HuH-7 (cell line): ENCODE measurements around the gene PARD3.
A peak's percentile ranks its signal among the peaks of the same experiment; 100 is the strongest.
"Not testable (repeated sequence)": the region's sequence is repeated elsewhere in the genome, so short reads cannot be mapped to it uniquely, and the experiment has no call there.

ENCODE experiments used
- DNase-seq: peaks from one replicate; pipeline ENCODE4 v3.0.0; 2011; ENCODE audit warnings: low spot score

The PARD3 gene

DNA sequence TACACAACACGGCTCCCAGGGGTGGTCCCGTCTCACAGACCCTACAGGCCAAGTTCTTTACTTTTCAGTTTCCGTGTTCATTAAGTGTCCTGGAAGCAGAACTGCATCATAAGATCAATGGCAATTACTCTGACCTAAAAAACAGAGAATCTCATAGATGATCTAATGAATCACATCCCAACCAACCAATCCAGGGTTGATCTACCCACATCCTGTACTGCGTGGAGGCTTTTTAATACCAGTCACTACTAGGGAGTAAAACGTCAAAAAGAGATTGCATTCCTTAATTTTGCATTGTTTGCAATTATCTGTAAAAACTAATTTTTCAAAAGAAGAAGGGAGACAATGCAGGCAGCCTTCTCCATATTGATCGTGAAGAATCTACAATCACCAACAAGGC lies 72.6 kb downstream of the PARD3 start:
- DNase-seq = no peak

DNA sequence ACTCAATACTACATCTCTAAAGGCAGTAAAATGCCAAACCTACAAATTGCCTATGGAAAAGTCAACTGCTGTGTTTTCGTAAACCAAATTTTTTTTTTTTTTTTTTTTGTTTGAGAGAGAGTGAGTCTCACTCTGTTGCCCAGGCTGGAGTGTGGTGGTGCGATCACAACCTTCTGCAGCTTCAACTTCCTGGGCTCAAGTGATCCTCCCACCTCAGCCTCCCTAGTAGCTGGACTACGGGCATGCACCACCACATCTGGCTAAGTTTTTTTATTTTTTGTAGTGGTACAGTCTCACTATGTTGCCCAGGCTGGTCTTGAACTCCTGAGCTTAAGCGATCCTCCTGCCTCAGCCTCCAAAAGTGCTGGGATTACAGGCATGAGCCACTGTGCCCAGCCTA lies 74.0 kb downstream of the PARD3 start:
- not testable (repeated sequence) for DNase-seq

DNA sequence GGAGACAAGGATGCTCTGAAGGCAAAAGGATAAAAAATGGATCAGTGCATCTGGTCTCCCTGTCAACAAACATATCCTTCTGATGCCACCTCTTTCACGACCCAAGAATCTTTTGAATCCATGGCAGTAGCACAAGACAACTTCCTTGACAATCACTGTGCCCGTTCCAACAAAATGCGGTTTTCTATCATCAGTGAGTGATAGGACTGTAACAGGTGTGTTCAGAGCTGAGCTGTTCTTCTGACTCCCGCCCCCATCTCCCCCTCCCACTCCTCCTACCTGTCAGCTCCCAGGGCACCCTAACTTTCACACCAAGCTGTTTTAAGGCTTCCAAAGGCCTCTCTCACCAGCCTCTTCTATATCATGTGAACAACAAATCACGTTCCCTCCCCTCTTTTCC lies 74.8 kb downstream of the PARD3 start:
- no peak for DNase-seq

DNA sequence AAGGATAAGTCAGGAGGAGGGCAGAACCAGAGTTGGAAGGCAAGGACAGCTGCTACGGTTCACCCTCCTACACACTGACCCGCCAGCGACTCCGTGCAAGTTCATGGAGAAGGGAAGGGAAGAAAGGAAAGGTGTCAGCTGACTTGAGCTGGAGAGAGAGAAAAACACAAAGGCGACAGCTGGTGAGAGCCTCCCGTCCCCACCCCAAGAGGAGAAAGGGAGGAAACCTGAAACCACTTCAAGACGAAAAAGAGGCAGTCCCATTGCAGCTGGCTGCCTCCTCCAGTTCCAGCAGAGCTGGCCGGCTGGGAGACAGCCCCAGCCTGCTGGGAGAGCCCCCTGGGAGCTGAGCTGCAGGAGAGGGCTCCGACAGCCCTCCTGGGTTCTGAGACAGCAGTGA lies 75.2 kb downstream of the PARD3 start:
- DNase-seq = no peak

DNA sequence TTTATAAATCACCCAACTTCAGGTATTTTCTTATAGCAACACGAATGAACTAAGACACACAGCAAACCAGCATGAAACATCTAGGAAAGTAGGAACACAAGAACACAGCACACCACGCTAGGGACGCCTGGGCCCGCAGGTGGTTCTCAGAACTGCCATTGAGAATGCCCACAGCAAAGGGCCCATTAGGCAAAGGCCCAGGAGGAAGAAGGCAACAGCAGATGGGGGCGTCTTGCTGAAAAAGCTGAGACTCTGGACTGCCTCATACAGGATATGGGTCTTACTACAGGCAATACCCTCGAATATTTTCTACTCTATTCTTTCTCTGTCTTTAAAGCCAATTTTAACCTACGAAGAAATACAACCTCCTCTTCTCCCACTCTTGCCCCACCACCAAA lies 77.3 kb downstream of the PARD3 start:
- no peak for DNase-seq

DNA sequence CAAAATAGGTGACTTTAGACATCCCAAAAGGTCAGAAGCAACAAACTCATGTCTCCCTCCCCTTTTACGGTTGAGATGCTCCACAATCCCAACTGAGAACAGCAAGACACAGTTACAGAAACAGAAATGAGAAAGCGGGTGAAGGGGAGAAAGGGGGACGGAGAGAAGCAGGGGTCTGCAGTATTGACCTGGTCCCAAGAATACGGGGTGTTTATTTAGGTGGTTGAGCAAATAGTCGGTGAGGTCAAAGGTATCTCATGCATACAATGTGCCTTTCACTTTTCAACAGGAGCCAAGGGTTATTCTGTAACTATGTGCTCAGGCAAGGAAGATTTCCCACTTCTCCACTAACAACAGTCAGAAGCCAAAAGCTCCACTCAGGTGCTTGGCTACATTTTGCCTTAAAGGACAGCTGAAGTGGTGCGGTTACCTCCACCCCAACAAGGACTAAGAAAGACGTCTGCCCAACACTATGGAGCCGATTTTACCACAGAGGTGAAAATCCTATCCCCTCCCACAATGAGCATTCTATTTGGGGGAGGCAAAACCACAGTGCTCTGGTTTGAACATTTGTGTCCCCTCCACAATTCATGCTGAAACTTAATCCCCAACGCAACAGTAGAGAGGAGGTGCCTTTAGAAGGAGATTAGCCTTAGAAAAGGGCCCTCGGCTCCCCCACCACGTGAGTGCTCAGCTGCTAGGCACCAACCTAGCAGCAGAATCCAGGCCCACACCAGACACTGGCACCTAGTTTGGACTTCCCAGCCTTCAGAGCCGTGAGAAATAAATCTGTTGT lies 77.9 kb downstream of the PARD3 start:
- DNase-seq = peak; percentile 54

DNA sequence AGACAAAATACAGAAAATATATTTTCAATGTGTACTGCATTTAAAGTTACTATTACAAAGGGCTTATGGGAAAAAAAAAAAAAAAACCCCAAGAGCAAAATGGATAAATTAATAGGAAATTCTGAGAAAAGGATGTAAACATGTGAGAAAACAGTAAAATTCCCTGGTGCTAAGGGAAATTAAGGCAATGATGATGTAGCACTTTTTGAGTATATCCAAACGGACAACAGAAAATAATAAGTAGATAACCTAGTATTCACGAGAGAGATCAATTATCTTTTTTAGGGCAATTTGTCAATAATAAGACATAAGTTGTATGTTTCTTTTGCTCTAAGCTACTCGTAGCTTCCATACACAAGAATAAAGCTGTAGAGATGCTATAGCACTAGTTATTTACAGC lies 80.2 kb downstream of the PARD3 start:
- no peak for DNase-seq

DNA sequence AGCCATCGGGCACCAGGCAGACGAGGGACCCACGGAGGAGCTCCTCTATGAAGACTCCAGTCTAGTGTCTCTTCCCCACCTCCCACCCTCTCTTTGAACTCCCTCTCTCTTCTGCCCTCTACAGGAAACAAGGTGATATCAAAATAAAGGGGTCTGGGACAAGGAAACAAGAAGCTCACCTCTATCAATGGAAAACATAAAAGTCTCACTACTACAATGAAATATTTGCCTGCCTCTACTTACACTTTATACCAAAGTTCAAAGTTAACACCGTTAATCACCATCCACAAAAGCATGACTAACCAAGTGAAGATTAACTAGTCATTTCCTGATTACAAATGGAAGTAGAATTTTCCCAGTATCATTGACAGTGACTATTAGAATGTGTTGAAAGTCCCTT lies 82.2 kb downstream of the PARD3 start:
- DNase-seq = peak; percentile 51

DNA sequence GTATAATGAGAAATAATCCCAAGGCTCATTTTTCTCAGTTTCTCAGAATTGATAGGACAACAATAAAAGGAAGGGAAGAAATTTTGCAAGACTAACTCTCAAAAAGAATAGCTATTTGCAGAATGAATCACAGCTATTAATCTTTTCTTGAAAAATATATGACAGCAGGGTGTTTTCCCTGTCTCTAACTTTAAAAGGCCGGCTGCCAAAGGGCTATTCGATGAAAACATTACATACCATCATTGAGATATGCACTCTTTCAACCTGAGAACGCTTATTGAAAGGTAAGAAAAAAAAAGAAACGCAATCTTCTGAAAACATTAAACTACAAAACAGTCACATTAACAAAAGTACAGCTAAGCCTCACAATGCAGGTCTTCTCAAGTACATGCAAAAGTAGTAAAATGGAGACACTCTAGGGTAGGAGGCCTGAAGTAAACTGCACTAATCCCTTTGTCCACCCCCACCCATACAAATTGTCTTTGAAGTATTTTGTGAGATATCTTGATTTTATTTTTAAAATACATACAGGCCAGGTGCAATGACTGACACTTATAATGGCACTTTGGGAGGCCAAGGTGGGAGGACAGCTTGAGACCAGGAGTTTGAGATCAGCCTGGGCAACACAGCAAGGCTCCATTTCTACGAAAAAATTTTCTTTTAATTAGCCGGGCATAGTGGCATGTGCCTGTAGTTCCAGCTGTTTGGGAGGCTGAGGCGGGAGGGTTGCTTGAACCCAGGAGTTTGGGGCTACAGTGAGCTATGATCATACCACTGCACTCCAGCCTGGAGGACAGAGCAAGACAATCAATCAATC lies 83.0 kb downstream of the PARD3 start:
- DNase-seq = no peak

DNA sequence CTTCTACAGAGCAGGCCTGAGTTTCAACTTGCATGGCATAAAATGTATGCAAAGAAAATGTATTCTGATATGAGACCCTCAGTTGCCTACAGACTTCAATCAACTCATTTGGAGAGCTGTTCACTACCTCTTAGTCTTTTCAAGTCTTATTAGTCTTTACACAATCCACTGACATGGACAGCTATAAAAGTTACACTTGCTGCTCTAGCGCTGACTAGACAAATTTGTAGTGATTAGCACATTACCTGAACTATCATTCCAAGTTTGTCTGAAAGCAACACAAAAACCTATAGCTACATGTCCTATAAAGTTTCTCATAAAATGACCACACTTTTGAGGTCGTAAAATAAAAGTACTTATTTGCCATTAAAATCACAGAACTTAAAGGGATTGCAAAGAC lies 83.9 kb downstream of the PARD3 start:
- no peak for DNase-seq

DNA sequence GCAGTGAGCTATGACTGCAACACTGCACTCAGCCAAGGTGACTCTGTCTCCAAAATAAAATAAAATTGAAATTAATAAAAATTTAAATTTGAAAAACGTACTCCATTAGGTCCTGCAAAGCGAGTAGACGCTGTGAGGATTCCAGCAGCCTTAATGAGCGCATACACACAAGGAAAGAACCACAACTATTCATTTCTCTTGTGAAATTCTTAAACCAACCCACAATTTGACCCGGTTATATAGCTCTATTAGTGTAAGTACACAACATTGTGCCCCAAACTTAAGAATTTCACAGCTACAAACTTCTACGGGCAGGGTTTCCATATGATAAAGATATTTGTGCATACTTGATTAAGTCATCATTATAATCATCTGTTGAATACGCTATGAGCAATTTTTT lies 84.4 kb downstream of the PARD3 start:
- DNase-seq = no peak

DNA sequence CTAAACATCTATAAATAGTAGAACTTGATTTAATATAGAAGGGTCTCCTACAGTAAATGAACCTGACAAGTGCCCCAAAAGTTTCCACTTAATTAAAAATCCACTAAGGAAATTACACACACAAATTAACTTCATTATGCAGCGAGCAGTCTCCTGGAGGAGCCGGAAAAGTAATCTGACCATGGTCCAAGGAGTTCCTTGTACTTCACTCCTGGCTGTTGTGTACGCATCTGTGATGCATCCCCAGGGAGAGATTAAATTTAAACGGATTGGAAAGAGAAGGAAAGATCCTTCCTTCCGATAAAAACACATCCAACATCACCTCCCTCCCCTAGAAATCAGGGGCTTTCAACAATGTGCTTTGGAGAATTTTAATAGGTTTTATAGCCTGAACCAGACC lies 85.5 kb downstream of the PARD3 start:
- no peak for DNase-seq

DNA sequence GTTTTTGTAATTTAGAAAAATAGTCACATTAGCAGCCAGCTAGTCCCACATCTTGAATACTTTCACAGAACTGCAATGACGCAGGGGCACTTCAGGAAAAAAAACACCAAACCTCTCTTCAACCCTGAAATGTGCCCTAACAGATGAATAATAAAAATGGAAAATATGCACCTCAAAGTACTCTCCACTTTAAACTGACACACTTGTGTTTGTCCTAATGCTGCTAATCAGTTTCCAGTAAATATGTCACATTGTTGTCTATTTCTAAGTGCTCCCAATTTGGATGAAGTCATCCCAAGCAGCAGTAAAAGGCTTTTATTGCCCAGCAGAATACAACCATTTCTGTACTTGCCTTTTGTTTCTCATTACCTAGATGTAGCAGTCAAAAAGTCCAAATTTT lies 86.7 kb downstream of the PARD3 start:
- no peak for DNase-seq

DNA sequence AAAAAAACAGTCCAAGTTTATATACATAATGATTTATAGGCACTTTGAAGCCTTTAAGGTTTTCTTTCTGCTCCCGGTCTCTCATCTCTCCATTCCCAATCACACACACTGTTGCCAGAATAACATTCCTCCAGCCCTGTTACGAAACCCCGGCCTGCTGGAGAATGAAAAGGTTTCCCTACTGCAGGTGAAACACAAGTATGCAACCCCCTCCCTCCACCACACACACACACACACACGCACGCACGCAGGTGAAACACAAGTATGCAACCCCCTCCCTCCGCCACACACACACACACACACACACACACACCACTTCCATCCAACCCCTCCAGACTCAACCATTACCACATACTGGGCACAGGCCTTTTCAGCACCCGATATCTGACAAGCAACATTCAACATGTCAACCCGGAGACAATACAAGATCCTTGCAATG lies 87.5 kb downstream of the PARD3 start:
- DNase-seq = peak; percentile 39

DNA sequence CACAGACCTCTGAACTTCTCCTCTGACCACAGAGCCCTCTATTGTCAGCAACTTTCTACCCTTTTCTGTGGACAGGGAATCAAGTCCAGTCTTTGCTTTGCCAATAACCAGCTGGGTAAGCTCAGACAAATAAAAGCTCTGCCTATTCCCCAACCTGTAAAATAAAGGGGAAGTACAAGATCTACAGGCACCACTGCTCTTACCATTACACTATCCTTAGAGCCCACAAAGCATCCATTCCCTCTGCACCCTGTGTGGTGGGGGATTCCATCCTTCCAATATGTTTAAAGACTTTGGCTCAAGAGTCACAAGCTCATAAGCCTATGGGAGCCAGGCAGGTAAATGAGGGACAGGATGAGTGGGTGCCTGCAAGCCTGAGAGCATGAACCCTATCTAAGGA lies 88.2 kb downstream of the PARD3 start:
- DNase-seq = no peak

DNA sequence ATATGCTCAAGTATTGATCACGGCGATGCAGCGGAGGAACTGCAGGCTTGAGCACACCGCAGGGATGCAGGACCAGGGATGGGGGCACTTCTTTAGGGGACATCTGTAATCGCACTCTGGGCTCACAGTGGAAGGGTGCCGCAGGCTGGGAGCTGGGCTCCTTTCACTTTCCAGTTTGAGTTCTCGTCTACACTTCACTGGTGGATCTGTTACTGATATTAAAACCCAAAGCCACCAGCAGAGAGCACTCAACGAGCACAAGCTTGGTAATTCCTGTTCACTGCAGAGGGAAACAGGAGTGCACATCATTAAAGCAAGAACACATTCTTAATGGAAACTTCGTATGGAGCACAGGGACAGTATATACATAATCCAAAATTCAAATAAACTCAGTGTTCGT lies 91.3 kb downstream of the PARD3 start:
- DNase-seq = no peak

DNA sequence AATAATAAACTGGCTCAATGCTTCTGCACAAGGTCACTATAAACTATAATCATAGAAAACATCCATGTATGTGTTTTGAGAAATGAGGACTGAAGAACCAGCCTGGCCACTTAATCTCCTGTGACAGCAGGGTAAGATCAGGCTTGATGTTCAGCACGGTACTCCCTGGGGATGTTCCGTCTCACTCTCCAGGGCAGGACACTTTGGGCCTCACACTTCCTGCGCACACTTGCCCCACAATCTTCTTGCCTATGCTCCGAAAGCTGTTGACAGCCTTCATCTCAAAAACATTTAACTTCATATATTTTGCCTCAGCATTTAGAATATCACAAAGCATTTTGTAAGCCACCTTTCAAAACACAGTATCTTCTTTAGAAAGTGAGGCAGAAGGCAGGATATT lies 92.7 kb downstream of the PARD3 start:
- no peak for DNase-seq

DNA sequence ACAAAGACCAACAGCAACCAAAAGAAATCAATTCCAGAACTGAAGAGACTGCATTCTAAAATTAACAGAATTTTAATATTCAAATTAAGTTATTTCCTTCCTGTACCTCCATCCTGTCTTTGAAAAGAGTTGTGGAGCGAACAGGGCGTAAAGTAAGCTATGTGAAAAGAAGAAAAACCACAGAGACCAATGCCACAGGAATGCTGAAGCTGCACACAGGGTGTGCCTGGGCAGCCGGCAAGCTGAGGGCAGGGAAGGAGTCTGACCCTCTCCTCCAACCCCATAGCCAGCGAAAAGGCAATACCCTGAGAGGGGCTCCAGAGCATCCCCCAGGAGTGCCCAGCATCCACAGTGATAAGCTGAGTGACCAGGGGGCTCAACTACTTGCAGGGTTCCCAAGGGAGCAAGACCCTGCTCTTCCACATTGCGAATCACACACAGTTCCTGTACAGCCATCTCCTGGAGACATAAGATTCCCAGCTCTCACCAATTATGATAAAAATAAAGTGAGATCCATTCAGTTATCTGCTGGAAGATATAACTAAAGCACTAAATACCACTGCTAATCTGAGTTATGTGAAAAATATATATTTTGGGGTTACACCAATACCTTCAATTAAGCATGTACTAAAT lies 93.8 kb downstream of the PARD3 start:
- DNase-seq = no peak

DNA sequence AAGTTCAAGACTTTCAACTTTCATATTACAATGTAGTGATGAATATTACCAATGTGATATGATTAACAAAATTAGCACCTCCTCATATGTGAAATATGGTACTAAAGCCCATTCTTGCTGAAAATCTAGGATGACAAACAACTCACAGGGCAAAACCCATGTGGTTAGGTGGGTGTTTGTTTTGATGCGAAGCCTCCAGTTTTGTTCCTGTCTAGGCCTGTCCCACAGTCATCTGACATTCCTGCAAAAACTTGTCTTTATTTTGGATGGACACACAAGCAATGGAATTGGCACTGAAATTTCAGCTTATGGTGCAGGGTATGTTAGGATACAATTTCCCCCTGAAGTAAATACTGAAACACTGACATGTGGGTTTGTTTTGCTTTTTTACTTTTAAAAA lies 95.3 kb downstream of the PARD3 start:
- DNase-seq = no peak

DNA sequence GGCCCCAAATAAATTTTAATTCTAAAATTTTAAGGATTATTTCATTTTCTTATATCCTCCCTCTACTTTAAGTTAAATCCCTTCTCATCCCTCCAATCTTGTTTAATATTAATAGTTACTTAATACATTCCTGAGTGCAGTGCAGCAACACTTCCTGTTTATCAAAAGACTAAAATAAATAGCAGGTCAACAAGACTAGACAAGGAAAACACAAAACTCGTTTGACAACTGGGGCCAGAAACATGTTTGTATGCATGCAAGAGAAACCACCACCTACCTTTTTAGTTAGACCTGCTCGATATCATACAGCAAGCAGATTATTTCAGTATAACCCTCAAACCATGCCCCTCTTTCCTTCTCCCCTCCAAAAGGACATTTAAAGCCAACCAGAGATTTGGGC lies 95.8 kb downstream of the PARD3 start:
- no peak for DNase-seq

DNA sequence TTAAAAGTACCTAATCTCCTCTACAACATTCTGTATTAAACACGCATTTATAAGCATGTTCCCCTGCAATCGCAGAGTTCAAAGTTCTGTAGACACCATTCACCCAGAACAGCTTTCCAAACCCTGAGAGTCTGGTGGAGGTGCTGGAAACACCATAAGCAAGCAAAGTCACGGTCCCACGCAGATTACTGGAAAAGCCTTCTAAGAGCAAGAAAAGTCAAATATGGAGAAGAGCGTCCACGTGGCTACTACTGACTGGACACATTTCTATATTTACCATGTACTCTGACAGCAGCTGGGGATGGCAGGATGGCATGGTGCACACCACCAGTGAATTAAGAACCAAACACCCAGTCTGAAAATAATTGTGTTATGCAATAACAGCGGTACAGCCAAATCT lies 97.7 kb downstream of the PARD3 start:
- DNase-seq = no peak

DNA sequence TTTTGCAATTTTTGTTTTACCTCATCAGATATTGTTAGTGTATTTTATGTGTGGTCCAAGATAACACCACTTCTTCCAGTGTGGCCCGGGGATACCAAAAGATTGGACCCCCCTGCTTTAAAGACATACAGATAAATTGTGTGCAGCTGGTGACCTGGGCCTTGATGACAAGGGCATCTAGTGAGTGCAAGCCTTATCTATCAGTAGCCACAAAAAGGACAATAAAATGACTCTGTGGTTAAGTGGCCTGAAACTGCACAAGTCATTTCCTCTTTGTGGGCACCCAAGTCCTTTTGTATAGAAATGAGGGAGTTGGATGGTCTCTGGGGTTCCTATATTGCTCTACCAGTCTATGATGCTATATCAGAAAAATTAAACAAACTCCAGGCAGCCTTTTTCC lies 98.1 kb downstream of the PARD3 start:
- no peak for DNase-seq

DNA sequence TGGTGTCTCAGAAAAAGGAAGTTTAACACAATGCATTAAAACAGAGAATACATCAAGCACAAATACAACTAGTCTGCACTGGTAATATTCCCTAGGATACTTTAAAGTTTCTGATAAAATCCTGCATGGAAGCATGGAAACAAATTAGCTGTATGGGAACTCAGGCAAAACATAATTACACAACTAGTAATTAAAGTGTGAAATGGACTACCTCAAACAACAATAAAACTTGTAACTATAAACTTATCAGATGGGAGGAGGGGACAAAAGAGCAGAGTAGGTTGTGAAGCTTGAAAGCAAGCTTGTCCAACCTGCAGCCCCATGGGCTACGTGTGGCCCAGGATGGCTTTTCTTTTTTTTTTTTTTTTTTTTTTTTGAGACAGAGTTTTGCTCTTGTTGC lies 98.9 kb downstream of the PARD3 start:
- DNase-seq = no peak
